Erythroblast (primary cell): ENCODE data around the gene BRPF1.

ENCODE experiments used
- GATA1 ChIP-seq: IDR thresholded peaks from 2 replicates; pipeline ENCODE4 v1.6.1; 2011; ENCODE audit warnings: low read depth, mild to moderate bottlenecking, control low read depth, low read length, moderate library complexity
- POLR2A ChIP-seq: IDR thresholded peaks from 2 replicates; pipeline ENCODE4 v1.6.1; 2011; ENCODE audit warnings: mild to moderate bottlenecking, low read length

GRCh38 chr3:9710174-9710739 lies 21.3 kb upstream of the BRPF1 start:
- TF ChIP-seq POLR2A (no peak), GATA1 (no peak)
